ENCODE measurements around the gene CLIP2.

DNA sequence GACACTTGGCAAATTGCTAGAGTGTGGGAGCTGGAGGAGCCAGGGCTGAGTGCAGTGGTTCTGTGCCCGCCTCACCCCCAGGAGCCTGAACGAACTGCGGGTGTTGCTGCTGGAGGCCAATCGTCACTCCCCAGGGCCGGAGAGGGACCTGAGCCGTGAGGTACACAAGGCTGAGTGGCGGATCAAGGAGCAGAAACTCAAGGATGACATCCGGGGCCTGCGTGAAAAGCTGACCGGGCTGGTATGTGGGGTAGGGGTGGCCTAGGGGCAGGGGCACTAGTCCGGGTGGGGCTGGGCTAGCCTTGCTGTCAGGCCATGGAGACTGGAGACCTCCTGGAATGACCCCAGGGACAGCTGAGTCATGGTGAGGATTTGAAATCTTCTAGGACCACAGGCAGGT is 107.8 kb downstream of the CLIP2 start:
- TF ChIP-seq EZH2 (IDR thresholded peaks at IDR 0.05; ENCODE audit: borderline replicate concordance, low read length) = no peak
- no peak for TF ChIP-seq CTCF (conservative IDR thresholded peaks at IDR 0.05 in 1 of 2, IDR thresholded peaks at IDR 0.05 in 1 of 2; ENCODE audit: extremely low read depth in 1 of 2, insufficient read depth in 1 of 2, low read depth in 1 of 2, low read length in 2 of 2)
